ENCODE measurements around the gene CLDN5.

- TF ChIP-seq EP300 (IDR thresholded peaks at IDR 0.05) (no peak), POLR2A (IDR thresholded peaks at IDR 0.05) (no peak), CTCF (IDR thresholded peaks at IDR 0.05) (no peak)
These were observed 3.5 kb downstream of the CLDN5 start for GRCh38 chr22:19520566-19521305.

Measured in stomach (tissue), 4 donors.